GM10248 (cell line): ENCODE data around the gene RDM1.

Experiments
- CTCF ChIA-PET: fragments of 300-600 bp; sonication (Branson Sonifier 250); formaldehyde crosslinking; extraction: SDS; loops from one replicate; lab custom pipeline; 2021; ENCODE audit warnings: antibody characterized with exemption; lab: Yijun Ruan, JAX
- POLR2A ChIA-PET: fragments of 350-650 bp; sonication (Branson Sonifier 250); formaldehyde crosslinking; extraction: SDS; loops from one replicate; lab custom pipeline; 2020; ENCODE audit warnings: antibody characterized with exemption; lab: Yijun Ruan, JAX
- DNase-seq: peaks from one replicate; pipeline ENCODE4 v3.0.0; 2012; ENCODE audit errors: extremely low spot score
- CTCF ChIP-seq: IDR thresholded peaks from 2 replicates; pipeline ENCODE4 v1.5.1; 2012; ENCODE audit warnings: mild to moderate bottlenecking, low read depth; ENCODE audit errors: extremely low read depth, missing control alignments, control extremely low read depth

RDM1 gene

GRCh38 chr17:35920229-35920628, 10.3 kb downstream of the RDM1 start:
- no peak for DNase-seq
- CTCF ChIA-PET, result no interaction called here
- POLR2A ChIA-PET, result no interaction called here
- no peak for TF ChIP-seq CTCF

DNA sequence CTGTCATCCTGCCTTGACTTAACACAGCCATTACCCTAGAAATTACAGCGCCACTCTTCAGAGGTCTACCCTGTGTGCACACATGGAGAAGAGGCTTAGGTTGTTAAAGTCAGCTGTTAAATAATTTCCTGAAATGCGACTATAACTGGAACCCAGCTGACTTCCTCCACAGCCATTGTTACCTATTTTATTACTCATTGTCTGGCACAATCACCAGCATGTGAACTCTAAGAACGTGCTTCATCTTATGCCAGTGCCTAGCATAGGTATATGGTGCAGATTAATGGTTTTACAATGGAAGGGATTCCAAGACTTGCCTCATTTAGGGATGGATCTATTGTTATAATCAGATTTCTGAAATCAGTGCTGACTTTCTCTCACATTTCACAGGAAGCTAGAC, 11.9 kb downstream of the RDM1 start:
- POLR2A ChIA-PET, result no interaction called here
- no peak for TF ChIP-seq CTCF
- CTCF ChIA-PET, result interaction anchor here (0.8 to 1.7 kb wide), 3 partner anchors 8 to 69 kb away, joined by 3 to 5 read pairs (median 4); no protein-coding TSS in a partner anchor
- no peak for DNase-seq

DNA sequence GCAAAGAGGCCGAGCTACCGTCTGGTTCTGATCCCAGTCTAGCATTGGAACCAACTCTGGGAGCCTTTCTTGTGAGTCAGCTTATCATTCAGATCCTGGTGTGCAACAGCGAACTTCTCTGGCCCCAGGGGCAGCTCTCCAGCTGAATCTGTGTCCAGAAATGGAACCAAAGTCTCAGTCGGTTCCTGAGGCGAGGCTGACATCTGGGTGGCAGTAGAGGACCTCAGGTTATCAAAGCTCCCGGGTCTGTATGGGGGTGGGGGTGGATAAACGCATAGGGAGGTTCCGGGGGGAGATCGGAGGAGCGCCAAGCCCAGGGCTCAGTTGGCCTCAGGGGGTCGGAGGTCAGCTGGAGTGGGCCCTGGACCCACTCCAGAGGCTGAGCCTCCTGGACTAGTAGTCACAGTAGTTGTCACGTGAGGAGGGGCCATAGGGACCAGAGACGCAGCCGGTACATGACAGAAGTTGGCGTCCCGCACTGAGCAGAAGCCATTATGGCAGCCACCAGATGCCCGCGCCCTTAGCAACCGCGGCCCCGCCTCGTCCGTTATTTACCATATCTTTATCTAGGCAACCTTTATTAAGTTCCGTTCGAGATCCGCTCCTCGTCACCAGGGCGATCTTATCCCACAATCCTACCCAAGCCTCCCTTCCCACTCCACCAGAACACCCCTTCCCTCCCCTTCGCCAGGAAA, 12.9 kb downstream of the RDM1 start:
- CTCF ChIA-PET, result interaction anchor here (3.9 kb wide), 1 partner anchor 68 kb away, joined by 17 read pairs; no protein-coding TSS in a partner anchor
- no peak for TF ChIP-seq CTCF
- no peak for DNase-seq
- POLR2A ChIA-PET, result no interaction called here

GRCh38 chr17:35915153-35915964, 15.2 kb downstream of the RDM1 start:
- ChIA-PET CTCF (interaction anchor here (1.0 to 3.9 kb wide), 13 partner anchors 9 to 568 kb away, joined by 3 to 17 read pairs (median 5); partner anchors contain the start of gene RDM1), POLR2A (no interaction called here)
- no peak for TF ChIP-seq CTCF
- no peak for DNase-seq

- CTCF ChIA-PET, result interaction anchor here (1.0 to 3.9 kb wide), 5 partner anchors 8 to 65 kb away, joined by 3 to 17 read pairs (median 5); partner anchors contain the start of gene RDM1
- no peak for DNase-seq
- POLR2A ChIA-PET, result no interaction called here
- no peak for TF ChIP-seq CTCF
Measured at GRCh38 chr17:35914354-35914753, 16.2 kb downstream of the RDM1 start.

- POLR2A ChIA-PET, result no interaction called here
- CTCF ChIA-PET, result interaction anchor here (1.0 to 3.2 kb wide), 3 partner anchors 8 to 37 kb away, joined by 3 to 13 read pairs (median 5); partner anchors contain the start of gene RDM1
- no peak for DNase-seq
- TF ChIP-seq CTCF, result no peak
Measured at GRCh38 chr17:35913609-35914008, 17.0 kb downstream of the RDM1 start.
